ENCODE results near the gene APBA2.

Gene APBA2

GRCh38 chr15:28912422-28912821 lies 26.6 kb downstream of the APBA2 start:
- TF ChIP-seq, protein P1, sequence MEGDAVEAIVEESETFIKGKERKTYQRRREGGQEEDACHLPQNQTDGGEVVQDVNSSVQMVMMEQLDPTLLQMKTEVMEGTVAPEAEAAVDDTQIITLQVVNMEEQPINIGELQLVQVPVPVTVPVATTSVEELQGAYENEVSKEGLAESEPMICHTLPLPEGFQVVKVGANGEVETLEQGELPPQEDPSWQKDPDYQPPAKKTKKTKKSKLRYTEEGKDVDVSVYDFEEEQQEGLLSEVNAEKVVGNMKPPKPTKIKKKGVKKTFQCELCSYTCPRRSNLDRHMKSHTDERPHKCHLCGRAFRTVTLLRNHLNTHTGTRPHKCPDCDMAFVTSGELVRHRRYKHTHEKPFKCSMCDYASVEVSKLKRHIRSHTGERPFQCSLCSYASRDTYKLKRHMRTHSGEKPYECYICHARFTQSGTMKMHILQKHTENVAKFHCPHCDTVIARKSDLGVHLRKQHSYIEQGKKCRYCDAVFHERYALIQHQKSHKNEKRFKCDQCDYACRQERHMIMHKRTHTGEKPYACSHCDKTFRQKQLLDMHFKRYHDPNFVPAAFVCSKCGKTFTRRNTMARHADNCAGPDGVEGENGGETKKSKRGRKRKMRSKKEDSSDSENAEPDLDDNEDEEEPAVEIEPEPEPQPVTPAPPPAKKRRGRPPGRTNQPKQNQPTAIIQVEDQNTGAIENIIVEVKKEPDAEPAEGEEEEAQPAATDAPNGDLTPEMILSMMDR (IDR thresholded peaks at IDR 0.05; ENCODE audit: low read depth, low read length) = no peak
- no peak for DNase-seq (ENCODE audit: extremely low read depth, low read depth)

DNA sequence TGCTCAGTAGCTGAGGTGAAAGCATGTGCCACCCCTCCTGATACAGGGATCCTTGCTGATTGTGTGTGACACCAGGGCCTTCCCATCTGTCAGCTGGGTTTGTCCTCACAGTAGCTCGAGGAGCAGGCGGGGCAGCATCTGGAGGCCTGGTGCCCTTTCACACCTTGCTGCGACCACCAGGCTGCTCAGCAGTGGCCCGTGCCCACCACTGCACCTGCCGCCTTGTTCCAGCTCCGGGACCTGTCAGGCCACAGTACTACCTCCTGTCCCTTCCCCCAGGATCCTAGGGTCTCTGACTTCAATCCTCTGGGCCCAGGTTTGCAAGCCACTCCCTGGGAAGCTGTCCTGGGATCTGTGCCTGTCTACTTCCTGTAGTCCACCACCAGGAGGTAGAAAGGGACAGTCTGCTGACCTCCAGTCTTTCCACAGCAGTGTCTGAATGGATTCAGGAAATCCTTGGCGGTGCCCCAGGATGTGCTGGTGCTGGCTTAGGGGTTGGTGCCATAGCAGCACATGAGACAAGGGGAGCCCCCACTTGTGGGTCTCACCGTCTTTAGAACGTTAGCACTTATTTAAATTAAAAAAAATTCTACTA lies 27.5 kb downstream of the APBA2 start:
- TF ChIP-seq, protein P1 (IDR thresholded peaks at IDR 0.05; ENCODE audit: low read depth, low read length) = no peak
- DNase-seq (ENCODE audit: extremely low read depth, low read depth) = no peak

DNA sequence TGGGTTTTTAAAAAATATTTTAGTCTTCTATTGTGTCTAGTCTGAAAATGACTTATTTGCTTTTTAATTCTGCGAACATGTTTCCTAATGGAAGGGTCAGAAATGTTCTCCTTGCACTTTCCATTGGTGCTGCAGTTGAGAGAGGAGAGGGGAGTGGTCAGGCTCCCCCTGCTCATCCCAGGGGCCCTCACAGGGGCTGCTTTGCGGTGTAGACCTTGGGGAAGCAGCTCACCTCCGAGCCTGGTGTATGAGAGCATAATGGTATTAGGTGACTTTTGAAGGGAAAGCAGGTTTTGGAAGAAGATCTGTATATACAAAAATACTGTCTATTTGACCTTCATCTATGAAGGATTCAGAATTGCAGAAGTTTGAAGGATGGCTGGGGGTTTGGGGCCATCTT lies 28.3 kb downstream of the APBA2 start:
- no peak for DNase-seq (ENCODE audit: extremely low read depth, low read depth)
- TF ChIP-seq, protein P1 (IDR thresholded peaks at IDR 0.05; ENCODE audit: low read depth, low read length) = no peak

GRCh38 chr15:28914483-28915023 lies 28.8 kb downstream of the APBA2 start:
- TF ChIP-seq, protein P1 (IDR thresholded peaks at IDR 0.05; ENCODE audit: low read depth, low read length) = no peak
- DNase-seq (ENCODE audit: extremely low read depth, low read depth) = no peak

DNA sequence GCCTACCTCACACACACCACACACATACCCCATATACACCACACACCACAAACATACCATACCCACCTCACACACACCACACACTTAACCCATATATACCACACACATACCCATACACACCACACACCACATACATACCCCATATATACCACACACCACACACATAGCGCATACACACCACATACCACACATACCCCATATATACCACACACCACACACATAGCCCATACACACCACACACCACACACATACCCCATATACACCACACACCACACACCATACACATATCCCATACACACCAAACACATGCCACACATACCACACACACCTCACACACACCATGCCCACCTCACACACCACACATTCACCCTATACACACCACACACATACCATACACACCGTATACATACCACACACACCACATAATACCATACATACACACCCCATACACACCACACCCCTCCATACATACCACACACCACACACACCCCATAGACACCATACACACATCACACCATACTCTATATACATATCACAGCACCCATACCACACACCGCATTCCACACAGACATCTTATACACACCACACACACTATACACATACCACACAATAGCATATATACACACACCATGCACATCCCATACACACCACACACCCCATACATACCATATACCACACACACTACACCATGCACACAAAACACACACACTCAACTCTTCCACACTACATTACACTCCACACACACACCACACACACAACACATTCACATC lies 29.5 kb downstream of the APBA2 start:
- DNase-seq (ENCODE audit: extremely low read depth, low read depth) = no peak
- TF ChIP-seq, protein P1 (IDR thresholded peaks at IDR 0.05; ENCODE audit: low read depth, low read length) = no peak

- no peak for DNase-seq (ENCODE audit: extremely low read depth, low read depth)
- TF ChIP-seq, protein P1 (IDR thresholded peaks at IDR 0.05; ENCODE audit: low read depth, low read length) = no peak
These were observed 30.2 kb downstream of the APBA2 start for GRCh38 chr15:28915935-28916334.

GRCh38 chr15:28917791-28918140 lies 32.0 kb downstream of the APBA2 start:
- no peak for DNase-seq (ENCODE audit: extremely low read depth, low read depth)
- TF ChIP-seq, protein P1 (IDR thresholded peaks at IDR 0.05; ENCODE audit: low read depth, low read length) = no peak

All from AG09319 (cell line).